Activated CD4-positive, alpha-beta T cell treated with anti-CD3 and anti-CD28 coated beads, Interleukin-2, amount 50 U/mL, for 16 hours (primary cell): ENCODE results near the gene RPS6KA1.
A peak's percentile ranks its signal among the peaks of the same experiment; 100 is the strongest.
"Not testable (repeated sequence)": the region's sequence is repeated elsewhere in the genome, so short reads cannot be mapped to it uniquely, and the experiment has no call there.

ENCODE experiments used
- DNase-seq: peaks from one replicate; pipeline ENCODE4 v3.0.0-alpha.2; 2020

RPS6KA1 gene

DNA sequence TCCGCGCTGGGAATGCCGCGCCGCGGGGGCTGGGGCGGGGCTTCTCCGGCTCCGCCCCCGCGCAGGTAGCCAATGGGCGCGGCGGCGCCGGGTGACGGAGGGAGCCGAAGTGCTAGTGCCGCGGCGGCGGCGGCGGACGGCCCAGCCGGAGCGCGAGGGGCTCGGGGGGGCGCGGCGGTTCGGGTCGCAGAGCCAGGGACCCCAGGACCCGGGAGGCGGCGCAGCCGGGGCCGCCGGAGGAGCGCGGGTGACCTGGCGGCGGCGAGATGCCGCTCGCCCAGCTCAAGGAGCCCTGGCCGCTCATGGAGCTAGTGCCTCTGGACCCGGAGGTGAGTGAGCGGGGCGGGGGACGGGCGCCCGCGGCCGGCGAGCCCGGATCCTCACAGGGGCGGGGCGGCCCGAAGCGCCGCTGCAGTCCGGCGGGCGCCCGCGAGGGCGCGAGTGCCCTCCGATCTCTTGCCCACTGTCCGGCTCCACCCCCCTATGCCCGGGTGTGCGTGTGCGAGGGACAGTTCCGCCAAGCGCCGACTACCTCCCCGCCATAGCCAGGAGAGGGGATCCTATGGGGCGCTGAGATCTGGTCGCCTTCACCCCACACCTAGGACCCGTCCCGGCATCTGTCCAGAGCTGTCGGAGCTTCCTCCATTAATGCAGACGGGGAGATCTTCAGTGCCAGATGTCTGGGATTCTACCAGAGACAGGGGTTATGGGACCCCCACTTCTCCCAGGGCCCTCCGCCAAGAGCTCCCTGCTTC lies at the start of gene RPS6KA1:
Gene RPS6KA1, plus strand, starts transcription at position 107 of the 755 bp plus-strand sequence. Its CDS starts 160 bp downstream, at position 267.
- peak; percentile 58 for DNase-seq

DNA sequence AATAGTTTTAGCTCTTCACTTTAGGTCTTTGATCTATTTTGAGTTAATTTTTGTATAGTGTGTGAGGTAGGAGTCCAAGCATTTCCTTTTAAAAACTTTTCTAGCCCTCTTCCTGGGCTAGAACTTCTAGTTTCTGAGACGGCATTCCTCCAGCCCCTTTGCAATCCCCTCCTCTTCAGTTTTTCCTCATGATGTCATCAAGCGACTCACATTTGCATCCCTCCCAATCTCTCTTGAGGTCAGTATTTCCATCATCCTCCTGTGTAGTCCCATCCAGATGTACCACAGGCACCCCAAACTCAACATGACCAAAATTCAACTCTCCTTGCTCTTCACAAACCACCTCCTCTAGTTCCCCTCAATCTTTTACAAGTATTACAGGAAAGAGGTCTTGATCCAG lies 46.6 kb upstream of the RPS6KA1 start:
- DNase-seq: no peak

DNA sequence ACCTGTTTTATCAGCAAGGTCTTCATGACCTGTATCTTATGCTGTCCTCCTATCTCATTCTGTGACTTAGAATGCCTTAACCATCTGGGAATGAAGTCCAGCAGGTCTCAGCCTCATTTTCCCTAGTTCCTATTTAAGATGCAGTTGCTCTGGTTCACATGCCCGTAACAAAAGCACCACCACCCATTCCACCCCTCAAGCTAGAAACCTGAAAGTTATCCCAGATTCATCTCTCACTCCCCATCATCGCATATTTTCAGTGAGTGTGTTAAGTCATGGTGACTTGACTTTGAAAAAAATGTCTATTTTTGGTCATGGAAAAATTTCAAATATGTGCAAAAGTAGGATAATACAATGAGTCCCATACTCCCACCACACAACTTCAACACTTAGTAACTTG lies 45.6 kb upstream of the RPS6KA1 start:
- DNase-seq: no peak

DNA sequence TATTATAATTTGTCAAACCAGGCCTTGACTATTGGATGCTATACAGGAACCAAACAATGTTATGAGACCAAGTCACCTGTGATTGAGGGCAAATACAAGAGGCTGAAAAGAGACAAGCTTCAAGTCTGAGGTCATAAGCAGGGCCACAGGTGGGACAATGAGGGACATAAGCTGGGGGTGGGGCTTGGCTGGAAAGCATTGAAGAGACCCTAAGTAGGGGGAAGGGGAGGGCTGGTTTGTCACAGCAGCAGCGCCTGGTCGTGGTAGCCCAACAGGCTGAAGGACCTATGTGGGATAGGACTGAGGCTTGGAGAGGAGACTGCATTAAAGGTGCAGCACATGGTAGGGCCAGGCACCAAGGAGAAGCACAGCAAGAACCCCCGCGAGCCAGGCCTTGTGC lies 39.4 kb upstream of the RPS6KA1 start:
- DNase-seq: no peak

DNA sequence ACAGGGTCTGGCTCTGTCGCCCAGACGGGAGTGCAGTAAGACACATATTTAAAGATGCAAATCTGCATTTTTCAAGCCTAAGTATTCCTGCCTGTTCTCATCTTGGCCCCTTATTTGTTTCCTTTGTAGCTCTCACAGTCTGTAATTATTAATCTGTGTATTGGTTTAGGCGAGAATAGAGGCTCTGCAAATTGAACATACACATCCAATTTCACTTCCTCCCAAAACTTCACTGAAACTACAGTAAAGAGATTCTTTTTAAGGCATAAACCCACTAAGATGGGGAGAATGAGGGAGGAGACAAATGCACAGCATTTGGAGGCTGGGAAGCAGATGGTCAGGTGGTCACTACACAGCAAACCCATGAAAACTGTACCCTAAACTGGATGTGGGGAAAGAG lies 36.3 kb upstream of the RPS6KA1 start:
- no peak for DNase-seq

DNA sequence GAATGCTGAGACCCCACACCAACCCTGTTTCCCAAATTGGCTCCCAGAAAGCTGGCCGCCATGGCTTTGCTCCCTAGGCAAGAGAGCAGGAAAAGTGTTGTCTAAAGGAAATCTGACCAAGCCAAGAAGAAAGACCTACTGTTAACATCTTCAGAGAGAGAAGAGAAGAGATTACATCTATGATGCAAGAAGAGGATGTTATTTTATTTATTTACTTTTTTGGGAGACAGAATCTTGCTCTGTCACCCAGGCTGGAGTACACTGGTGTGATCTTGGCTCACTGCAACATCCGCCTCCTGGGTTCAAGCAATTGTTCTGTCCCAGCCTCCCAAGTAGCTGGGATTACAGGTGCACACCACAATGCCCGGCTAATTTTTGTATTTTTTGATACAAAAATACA lies 35.6 kb upstream of the RPS6KA1 start:
- DNase-seq: no peak

DNA sequence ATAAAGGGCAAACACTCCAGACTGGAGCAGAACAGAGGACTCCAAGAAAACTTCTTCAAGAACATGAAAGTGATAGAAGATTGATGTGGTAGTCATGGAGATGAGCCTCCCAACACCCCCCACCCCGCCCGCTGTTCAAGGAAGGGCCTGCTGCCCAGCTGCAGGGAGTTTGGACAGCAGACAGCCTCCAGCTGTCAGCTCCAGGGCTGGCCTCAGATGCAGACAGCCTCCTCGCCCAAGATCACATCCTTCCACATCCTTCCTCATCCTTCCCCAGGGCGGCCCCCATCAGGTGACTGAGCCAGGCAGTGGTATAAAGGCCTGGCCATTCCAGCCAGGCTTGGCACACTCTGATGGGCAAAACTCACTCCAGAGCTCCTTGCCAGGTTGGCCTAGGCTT lies 32.7 kb upstream of the RPS6KA1 start:
- DNase-seq: no peak

DNA sequence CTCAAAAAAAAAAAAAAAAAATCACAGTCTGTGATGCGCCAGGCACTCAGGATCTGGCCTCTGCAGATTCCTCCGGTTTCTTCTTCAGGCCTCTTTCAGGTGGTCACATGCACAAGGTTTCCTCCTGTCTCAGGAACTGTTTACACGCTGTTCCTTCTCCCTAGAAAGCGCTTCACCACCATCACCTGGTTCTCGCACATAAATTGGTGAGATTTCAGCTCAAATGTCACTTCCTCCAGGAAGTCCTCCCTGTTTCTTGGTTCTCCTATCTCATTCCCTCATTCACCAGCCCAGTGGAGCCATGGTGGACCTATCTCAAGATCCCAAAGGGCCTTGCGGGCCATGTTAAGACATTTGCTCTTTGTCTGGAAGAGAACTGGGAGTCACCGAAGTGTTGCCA lies 30.7 kb upstream of the RPS6KA1 start:
- DNase-seq: no peak

DNA sequence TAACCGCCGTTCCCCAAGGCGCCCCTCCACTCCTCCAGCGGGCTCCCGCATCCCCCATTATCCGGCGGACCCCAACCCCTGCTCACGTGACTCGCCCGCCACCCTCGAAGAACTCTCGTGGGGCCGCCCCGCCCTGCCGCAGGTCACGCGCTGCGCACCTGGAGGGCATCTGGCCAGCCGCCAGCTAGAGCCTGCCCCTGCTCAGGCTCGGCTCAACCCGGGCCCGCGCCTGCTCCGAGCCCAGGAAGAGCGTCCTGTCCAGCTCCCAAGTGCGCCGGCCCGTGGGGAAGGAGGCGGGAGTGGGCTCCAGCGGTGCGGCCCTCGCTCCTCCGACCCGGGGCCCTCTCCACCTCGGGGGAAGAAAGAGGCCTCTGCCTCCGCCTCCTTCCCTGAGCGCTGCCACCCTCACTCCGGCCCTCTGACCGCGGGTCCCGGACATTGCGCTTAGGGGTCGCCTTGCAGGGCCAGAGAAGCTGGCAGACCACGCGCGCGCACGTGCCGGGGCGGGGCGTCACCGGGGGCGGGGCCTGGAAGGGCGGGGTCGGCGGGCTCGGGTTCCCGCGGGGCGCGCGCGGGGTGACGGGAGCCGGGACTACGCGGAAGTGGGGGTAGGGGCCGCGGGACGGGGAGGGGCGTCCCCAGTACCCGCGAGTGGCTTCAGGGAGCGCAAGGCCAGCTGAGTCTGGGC lies 28.9 kb upstream of the RPS6KA1 start:
- DNase-seq: peak; percentile 93

DNA sequence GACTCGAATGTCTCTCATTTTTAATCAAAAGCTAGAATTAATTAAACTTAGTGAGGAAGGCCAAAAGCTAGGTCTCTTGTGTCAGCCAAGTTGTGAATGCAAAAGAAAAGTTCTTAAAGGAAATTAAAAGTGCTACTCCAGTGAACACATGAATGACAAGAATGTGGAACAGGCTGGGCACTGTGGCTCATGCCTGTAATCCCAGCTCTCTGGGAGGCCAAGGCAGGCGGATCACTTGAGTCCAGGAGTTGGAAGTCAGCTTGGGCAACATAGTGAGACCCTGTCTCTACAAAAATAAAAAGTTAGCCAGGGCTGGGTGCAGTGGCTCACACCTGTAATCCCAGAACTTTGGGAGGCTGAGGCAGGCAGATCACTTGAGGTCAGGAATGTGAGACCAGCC lies 18.9 kb upstream of the RPS6KA1 start:
- not testable (repeated sequence) for DNase-seq

DNA sequence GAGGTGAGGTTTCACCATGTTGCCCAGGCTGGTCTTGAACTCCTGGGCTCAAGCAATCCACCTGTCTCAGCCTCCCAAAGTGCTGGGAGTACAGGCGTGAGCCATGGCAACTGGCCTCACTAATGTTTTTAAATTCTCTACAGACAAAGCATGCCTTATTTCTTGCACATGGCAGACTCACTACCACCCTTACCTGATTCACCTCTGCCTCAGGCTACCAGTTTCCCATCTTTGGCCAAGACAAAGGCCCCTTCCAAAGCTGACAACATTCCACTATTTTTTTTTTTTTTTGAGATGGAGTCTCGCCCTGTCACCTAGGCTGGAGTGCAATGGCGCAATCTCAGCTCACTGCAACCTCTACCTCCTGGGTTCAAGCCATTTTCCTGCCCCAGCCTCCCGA lies 13.7 kb upstream of the RPS6KA1 start:
- DNase-seq: not testable (repeated sequence)

DNA sequence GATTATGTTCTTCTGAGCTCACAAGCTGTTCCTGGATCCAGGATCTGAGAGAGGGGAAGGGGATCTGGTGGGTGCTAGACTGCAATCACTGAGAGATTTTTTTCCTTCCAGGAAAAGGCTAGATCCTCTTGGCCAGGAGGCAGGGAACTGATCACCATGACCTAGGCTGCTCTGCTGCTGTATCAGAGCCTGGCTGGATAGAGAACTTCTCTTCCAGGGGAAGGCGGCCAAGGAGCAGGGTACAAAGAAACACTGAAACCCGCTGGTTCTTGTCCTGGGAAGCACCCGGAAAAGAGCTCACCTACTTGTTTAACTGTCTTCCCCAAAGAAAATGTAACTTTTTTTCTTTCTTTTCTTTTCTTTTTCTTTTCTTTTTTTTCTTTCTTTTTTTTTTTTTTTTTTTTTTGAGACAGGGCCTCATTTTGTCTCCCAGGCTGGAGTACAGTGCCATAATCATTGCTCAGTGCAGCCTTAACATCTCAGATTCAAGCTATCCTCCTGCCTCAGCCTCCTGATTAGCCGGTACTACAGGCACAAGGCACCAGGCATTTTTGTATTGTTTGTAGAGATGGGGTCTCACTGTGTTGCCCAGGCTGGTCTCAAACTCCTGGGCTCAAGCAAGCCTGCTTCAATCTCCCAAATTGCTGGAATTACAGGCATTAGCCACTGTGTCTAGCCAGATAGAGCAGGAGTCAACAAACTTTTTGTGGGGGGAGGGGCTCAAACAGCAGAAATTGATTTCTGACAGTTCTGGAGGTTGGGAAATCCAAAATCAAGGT lies 12.4 kb upstream of the RPS6KA1 start:
- DNase-seq: no peak

DNA sequence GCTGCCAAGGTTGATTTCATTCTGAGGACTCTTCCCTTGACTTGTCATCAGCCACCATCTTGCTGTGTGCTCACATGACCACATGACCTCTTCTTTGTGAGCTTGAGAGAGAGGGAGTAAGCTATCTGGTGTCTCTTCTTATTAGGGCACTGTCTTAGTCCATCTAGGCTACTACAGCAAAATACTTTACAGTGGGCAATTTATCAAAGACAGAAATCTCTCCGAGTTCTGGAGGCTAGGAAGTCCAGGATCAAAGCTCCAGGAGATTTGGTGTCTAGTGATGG lies 11.9 kb upstream of the RPS6KA1 start:
- no peak for DNase-seq

DNA sequence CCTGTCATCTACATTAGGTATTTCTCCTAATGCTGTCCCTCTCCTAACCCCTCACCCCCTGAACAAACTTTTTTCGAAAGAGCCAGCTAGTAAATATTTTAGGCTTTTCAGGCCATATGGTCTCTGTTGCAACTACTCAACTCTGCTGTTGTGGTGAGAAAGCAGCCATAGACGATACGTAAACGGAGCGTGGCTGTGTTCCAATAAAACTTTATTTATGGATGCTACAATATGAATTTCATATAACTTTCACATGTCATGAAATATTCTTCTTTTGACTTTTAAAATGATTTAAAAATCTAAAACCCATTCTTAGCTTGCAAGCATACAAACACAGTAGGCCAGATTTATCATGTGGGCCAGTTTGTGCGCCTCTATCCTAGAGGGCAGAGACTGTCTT lies 11.2 kb upstream of the RPS6KA1 start:
- no peak for DNase-seq

DNA sequence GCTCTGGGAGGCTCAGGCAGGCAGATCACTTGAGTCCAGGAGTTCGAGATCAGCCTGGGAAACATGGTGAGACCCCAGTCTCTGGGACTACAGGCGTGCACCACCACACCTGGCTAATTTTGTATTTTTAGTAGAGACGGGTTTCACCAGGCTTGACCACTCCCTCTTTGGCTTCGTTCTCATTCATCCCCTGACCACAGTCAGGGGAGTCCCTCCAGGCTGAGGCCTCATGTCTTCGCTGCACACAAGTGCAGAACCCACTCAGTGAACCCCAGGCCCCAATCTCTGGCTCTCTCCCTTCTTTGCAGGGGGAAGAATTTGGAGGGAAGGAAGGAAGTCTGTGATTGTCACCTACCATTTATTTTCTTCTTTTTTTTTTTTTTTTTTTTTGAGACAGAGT lies 9.2 kb upstream of the RPS6KA1 start:
- no peak for DNase-seq

DNA sequence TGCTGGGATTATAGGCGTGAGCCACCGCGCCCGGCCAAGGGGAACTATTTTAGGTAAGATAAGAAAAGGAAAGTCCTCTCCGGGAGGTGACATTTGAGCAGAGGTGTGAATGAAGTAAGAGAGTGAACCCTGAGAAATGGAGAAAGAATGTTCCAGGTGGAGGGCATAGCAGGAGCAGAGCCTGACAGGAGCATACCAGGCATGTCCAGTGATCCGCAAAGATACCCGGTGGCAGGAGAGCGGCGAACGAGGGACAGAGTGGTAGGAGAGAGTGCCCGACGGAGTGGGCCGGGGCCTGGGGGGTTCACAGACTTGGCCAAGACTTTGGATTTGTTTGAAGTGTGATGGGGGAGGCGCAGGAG lies 7.9 kb upstream of the RPS6KA1 start:
- DNase-seq: no peak

DNA sequence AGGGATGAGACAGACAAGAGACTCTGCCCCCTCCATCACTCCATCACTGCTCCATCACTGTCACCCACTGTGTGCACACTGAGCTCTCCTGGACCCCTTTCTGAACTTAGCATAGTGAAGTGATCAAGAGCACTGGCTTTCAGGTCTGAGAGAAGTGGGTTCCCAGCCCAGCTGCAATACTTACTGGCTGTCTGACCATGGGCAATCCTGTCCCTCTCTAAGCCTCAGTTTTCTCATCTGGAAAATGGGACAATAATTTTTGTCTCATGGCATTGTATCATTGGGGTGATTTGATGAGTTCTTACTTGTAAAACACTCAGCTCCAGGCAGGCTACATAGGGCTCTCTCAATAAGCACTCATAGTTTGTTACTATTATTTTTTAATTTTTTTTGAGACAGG lies 7.5 kb upstream of the RPS6KA1 start:
- DNase-seq: no peak

DNA sequence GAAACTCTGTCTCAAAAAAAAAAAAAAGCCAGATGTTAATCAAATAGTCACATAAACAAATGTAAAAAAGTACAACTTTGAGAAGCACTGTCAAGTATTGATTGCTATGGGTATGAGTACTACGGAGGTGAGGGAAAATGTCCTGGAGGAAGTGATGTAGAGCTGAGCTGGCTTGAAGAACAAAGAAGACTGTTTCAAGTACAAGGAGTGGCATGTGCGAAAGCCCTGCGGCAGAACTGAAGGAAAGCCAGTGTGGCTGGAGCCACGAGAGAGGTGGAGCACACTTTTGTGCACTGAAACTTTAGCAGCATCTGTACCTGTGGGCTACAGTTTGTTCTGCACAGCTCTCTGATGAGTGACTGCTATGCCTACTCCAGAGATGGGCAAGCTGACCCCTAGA lies 5.4 kb upstream of the RPS6KA1 start:
- DNase-seq: no peak

DNA sequence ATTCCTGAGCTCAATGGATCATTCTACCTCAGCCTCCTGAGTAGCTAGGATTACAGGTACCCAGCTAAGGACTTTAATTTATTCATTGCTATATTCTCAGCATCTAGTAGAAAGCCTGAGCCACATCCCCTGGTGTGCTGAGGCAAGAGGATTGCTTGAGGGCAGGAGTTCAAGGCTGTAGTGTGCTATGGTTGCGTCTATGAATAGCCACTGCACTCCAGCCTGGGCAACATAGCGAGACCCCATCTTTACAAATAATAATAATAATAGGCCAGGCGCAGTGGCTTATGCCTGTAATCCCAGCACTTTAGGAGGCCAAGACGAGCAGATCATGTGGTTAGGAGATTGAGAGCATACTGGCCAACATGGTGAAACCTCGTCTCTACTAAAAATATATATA lies 3.3 kb upstream of the RPS6KA1 start:
- DNase-seq: no peak

DNA sequence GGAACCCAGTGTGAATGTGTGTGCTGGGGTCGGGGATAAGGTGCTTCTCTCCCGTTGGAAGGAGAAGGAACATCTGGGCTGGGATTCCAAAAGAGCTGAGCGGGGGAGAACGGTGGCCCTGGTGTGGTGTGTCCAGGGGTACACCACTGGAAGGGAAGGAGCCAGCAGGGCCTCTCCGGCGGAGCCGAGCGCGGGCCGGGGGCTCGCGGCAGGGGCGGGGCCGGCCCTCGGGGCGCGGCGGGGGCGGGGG lies 231 bp upstream of the RPS6KA1 start:
- DNase-seq: no peak

DNA sequence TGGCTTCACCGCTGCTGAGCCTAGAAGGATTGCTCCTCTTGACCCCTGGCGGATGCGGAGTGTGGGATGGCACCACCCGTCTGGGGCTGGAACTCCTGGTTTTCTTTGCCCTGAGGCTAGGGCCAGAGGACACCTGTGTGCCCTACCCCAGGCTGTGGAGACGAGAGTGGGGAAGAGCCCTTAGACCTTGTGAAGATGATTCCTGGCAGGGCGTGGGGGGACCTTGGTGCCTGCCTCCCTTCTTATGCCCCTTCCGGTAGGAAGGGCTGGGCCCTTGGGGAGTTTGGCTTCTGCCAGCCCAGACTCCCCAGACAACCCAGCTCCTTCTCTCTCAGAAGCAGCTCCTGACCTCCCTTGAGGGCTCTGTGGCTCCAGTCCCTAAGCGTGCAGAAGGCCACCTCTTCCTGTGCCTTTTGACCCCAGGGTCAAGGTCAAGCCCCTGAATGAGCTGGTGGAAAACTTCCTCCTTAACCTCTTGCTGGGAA lies 891 bp downstream of the RPS6KA1 start:
- no peak for DNase-seq

DNA sequence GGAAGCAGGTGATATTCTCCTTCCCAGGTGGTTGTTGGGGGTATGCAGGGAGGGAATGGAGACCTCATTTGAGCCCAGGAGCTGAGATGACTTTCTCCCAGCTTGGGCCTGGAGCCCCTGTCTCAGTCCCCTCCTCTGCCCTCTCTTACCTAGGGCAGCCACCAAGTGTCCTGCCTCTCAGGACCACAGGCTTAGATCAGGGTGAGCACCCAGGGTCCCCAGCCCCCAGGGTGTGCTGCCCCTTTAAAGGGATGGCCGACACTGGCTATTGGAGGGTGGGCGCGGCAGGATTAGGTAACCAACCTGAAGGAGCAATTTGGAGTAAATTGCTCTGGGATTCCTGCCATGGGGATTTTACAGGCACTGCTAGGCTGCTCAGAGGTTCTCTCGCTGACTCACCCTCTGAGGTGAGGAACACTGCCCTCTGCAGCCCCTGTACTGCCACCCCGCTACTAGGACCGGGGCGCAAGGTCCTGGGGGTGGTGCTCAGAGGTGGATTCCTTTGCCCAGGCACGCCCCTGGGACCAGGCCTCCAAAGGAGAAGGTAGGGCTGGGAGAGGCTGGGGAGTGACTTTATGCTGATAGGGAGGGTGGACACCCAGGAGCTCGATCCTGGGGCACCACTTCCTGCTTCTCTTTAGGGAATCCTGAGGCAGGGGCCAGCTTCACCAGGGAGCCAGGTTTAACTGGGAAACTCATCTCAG lies 1.5 kb downstream of the RPS6KA1 start:
- no peak for DNase-seq

DNA sequence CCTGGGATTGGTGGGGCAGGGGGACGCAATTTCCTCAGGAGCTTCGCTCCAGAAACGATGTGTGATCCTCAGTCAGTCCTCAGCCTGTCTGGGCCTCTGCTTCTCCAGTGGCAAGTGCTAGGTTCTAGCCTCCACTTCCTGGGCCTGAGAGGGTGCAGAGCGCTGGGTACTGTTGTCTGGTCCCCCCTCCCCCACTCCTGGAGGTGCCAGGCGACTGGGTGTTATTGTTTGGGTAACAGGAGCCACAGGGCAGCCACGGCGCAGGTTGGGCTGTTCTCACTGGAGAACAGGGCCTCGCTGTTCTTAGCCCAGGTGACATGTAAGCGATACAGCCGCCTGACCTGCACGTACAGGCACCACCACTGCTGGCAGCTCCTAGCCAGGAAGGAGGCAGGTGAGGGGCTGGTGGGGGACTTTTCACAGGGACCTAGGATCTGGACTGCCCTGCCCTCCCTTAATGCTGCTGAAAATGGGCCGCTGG lies 2.1 kb downstream of the RPS6KA1 start:
- DNase-seq: no peak
